ENCODE measurements around the gene MOB4. TPM values are rescaled to one million over a fixed set of nuclear protein-coding genes. Genes with fewer than 3 reads are reported as not detected.

The MOB4 gene
- total and polyA plus RNA-seq, 10 of the 15 experiments (the other 5 are each of a cell fraction or from before 2014, with no cell fraction given): 13.5 to 44.2 (median 32.4) TPM

- no peak for TF ChIP-seq ZBTB11 (CRISPR knock-in tag; IDR thresholded peaks at IDR 0.05)
- peak; percentile 91 for TF ChIP-seq GATAD2B (conservative IDR thresholded peaks at IDR 0.05; ENCODE audit: low read depth)
- TF ChIP-seq SREBF1 (IDR thresholded peaks at IDR 0.05; ENCODE audit: low read length): peak; percentile 19; the same call in 1 of the 2 replicates
- peak; percentile 98 for TF ChIP-seq YBX1 (IDR thresholded peaks at IDR 0.05)
- TF ChIP-seq PAX8 (IDR thresholded peaks at IDR 0.05): no peak
- TF ChIP-seq JUNB (IDR thresholded peaks at IDR 0.05): peak; percentile 81
- peak; percentile 97 for TF ChIP-seq E2F8 (IDR thresholded peaks at IDR 0.05; ENCODE audit: low read depth, partially characterized antibody)
- TF ChIP-seq RUNX3 (IDR thresholded peaks at IDR 0.05; ENCODE audit: low read length): peak; percentile 49; the same call in 1 of the 2 replicates
- TF ChIP-seq SIN3A (IDR thresholded peaks at IDR 0.05; ENCODE audit: low read depth, low read length): no peak
- TF ChIP-seq TBL1XR1 (IDR thresholded peaks at IDR 0.05; ENCODE audit: low read depth, low read length): no peak; the same call in none of the 2 replicates
- no peak for TF ChIP-seq SUZ12 (IDR thresholded peaks at IDR 0.05; ENCODE audit: unreplicated experiment)
- peak; percentile 83 for TF ChIP-seq ZNF592 (IDR thresholded peaks at IDR 0.05)
- TF ChIP-seq ZZZ3 (IDR thresholded peaks at IDR 0.05; ENCODE audit: control insufficient read depth, insufficient read length, low read depth): no peak
- TF ChIP-seq GABPA (IDR thresholded peaks at IDR 0.05; ENCODE audit: low read depth): peak; percentile 88
- TF ChIP-seq NRF1 (conservative IDR thresholded peaks at IDR 0.05; ENCODE audit: low read depth, low read length): peak; percentile 81
- peak; percentile 49; the same call in 1 of the 2 replicates for TF ChIP-seq MEF2A (IDR thresholded peaks at IDR 0.05; ENCODE audit: insufficient read depth, low read depth, low read length)
- peak; percentile 21; the same call in 1 of the 2 replicates for TF ChIP-seq USF2 (IDR thresholded peaks at IDR 0.05; ENCODE audit: borderline replicate concordance, low read depth, low read length)
- peak; percentile 90; the same call in 1 of the 2 replicates for TF ChIP-seq POLR2AphosphoS2 (IDR thresholded peaks at IDR 0.05; ENCODE audit: low read depth, low read length)
These were observed 16.0 kb upstream of the MOB4 start, which contains the start of the genes HSPD1 and HSPE1 (continued) for GRCh38 chr2:197499594-197500502.
